Uterus (tissue), 2 donors: ENCODE measurements around the gene NCMAP.

ENCODE experiments used
- CTCF ChIP-seq, 4 experiments: fragments of 200-600 bp in 2 of 4; fragments of 450-650 bp in 2 of 4; sonication (generic) in 2 of 4; IDR thresholded peaks; one replicate each; pipeline ENCODE4 v1.5.1; 2016 to 2019; ENCODE audit warnings: antibody characterized with exemption in 4 of 4, mild to moderate bottlenecking in 2 of 4, moderate library complexity in 1 of 4
- POLR2A ChIP-seq, 2 donors: fragments of 450-650 bp; IDR thresholded peaks; one replicate each; pipeline ENCODE4 v1.6.1; 2016; ENCODE audit warnings: antibody characterized with exemption in 2 of 2, mild to moderate bottlenecking in 1 of 2, moderate library complexity in 1 of 2

- TF ChIP-seq CTCF (IDR thresholded peaks at IDR 0.05) (no peak), POLR2A (IDR thresholded peaks at IDR 0.05) (no peak)
These were observed 49.1 kb upstream of the NCMAP start for GRCh38 chr1:24506691-24507381.
